ENCODE measurements around the gene CTAG1B.
"Not testable (repeated sequence)": the region's sequence is repeated elsewhere in the genome, so short reads cannot be mapped to it uniquely, and the experiment has no call there.

Gene CTAG1B

GRCh38 chrX:154620767-154621414 is 1.8 kb upstream of the CTAG1B start:
- not testable (repeated sequence) for DNase-seq (ENCODE audit: low read depth, low spot score)

- not testable (repeated sequence) for DNase-seq (ENCODE audit: low read depth, low spot score)
Measured at GRCh38 chrX:154613586-154613985, 5.5 kb downstream of the CTAG1B start.

- DNase-seq (ENCODE audit: low read depth, low spot score): not testable (repeated sequence)
Measured at GRCh38 chrX:154611146-154611545, 7.9 kb downstream of the CTAG1B start.

- DNase-seq (ENCODE audit: low read depth, low spot score): not testable (repeated sequence)
Measured at GRCh38 chrX:154608823-154609222, 10.3 kb downstream of the CTAG1B start.

GRCh38 chrX:154607976-154608375 is 11.1 kb downstream of the CTAG1B start:
- not testable (repeated sequence) for DNase-seq (ENCODE audit: low read depth, low spot score)

- DNase-seq (ENCODE audit: low read depth, low spot score): no peak
Measured at GRCh38 chrX:154607370-154607769, 11.7 kb downstream of the CTAG1B start.

- DNase-seq (ENCODE audit: low read depth, low spot score): no peak
Measured at GRCh38 chrX:154605566-154605965, 13.5 kb downstream of the CTAG1B start.

GRCh38 chrX:154603438-154604430 is 15.3 kb downstream of the CTAG1B start:
- DNase-seq (ENCODE audit: low read depth, low spot score): no peak

- no peak for DNase-seq (ENCODE audit: low read depth, low spot score)
Measured at GRCh38 chrX:154602766-154603437, 16.2 kb downstream of the CTAG1B start.

GRCh38 chrX:154602226-154602625 is 16.9 kb downstream of the CTAG1B start:
- DNase-seq (ENCODE audit: low read depth, low spot score): no peak

GRCh38 chrX:154600759-154601374 is 18.2 kb downstream of the CTAG1B start:
- no peak for DNase-seq (ENCODE audit: low read depth, low spot score)

- no peak for DNase-seq (ENCODE audit: low read depth, low spot score)
Measured at GRCh38 chrX:154599531-154599930, 19.6 kb downstream of the CTAG1B start.

GRCh38 chrX:154598656-154599055 is 20.4 kb downstream of the CTAG1B start:
- DNase-seq (ENCODE audit: low read depth, low spot score): no peak

- no peak for DNase-seq (ENCODE audit: low read depth, low spot score)
Measured at GRCh38 chrX:154597221-154597620, 21.9 kb downstream of the CTAG1B start.

- no peak for DNase-seq (ENCODE audit: low read depth, low spot score)
Measured at GRCh38 chrX:154596290-154596929, 22.7 kb downstream of the CTAG1B start.

- no peak for DNase-seq (ENCODE audit: low read depth, low spot score)
Measured at GRCh38 chrX:154595559-154596249, 23.4 kb downstream of the CTAG1B start.

GRCh38 chrX:154594491-154594890 is 24.6 kb downstream of the CTAG1B start:
- no peak for DNase-seq (ENCODE audit: low read depth, low spot score)

- DNase-seq (ENCODE audit: low read depth, low spot score): no peak
Measured at GRCh38 chrX:154593201-154593600, 25.9 kb downstream of the CTAG1B start.

- DNase-seq (ENCODE audit: low read depth, low spot score): no peak
Measured at GRCh38 chrX:154592505-154592904, 26.6 kb downstream of the CTAG1B start.

- DNase-seq (ENCODE audit: low read depth, low spot score): not testable (repeated sequence)
Measured at GRCh38 chrX:154590415-154590814, 28.7 kb downstream of the CTAG1B start.

Data from brain pericyte (primary cell).